NOMO-1 treated with DMSO at 0.1 percent for 48 hours (cell line): ENCODE results near the gene ACVR2A.

ENCODE experiments used
- DNase-seq: peaks from one replicate; lab custom pipeline; 2025; ENCODE audit not compliant: unreplicated experiment; lab: John Stamatoyannopoulos, UW

Gene ACVR2A

GRCh38 chr2:147854557-147855134 is 9.8 kb downstream of the ACVR2A start:
- DNase-seq = no peak

DNA sequence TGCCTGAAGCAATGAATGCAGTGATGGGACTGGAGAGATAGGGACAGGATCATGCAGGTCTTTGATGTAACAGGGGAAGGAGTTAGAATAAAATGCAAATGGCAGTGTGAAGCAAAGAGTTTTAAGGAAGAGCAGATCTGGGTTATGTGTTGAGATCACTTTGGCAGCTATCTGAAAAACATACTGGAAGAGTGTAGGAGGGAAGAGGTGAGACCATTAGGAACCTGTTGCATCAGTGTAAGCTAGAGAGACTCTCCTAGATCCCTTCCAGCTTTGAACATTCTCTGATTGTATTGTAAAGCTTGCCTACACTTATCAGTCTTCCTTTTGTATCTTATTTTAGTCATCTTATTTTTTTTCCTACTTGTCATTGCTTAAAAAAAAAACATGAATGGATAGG is 10.5 kb downstream of the ACVR2A start:
- no peak for DNase-seq

- DNase-seq = no peak
Observed at GRCh38 chr2:147855977-147856376, 11.1 kb downstream of the ACVR2A start.

GRCh38 chr2:147860009-147860408 is 15.2 kb downstream of the ACVR2A start:
- no peak for DNase-seq

DNA sequence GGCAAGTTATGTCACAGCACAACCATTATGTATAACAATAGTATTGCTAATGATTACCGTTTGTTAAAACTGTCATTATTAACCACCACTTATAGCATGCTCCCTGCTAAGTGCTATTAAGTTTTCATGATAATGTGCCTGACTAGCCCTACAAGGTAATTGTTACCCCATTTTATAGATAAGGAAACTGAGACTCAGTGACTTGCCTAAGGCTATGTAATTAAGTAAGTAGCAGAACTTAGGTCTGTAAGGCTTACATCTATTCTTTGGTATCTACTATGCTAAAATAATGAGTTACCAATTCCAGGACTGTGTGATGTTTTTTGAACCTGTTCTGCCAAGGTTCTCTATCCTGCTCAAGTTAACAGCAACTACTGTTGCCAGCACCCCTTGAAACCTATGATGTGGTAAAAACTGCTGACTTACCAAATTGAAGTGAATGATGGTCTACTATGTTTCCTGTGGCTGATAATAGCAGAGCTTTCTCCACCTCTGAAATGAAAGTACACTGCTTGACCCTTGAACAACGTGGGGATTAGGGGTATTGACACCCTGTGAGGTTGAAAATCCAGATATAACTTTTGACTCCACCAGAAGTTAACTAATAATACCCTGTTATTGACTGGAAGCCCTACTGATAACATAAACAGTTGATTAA is 18.2 kb downstream of the ACVR2A start:
- no peak for DNase-seq

GRCh38 chr2:147863835-147864234 is 19.0 kb downstream of the ACVR2A start:
- no peak for DNase-seq

GRCh38 chr2:147865560-147865959 is 20.7 kb downstream of the ACVR2A start:
- DNase-seq = no peak

DNA sequence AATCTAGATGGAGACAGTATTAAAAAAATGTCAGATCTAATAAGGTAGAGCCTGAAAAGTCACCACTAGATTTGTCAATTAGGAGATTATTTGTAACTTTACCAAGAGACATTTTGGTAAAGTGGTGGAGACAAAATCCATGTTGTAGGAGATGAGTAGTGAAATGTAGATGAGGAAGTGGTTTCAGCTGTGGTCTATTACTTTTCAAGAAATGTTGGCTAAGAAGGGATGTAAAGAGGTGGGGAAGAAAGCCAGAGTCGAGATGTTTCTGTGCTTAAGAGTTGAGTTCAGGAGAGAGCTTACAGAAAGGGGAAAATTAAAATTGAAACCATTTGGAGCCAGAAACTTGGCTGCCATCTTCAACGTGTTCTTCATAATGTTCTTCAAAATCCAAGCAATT is 22.2 kb downstream of the ACVR2A start:
- peak; percentile 88 for DNase-seq

DNA sequence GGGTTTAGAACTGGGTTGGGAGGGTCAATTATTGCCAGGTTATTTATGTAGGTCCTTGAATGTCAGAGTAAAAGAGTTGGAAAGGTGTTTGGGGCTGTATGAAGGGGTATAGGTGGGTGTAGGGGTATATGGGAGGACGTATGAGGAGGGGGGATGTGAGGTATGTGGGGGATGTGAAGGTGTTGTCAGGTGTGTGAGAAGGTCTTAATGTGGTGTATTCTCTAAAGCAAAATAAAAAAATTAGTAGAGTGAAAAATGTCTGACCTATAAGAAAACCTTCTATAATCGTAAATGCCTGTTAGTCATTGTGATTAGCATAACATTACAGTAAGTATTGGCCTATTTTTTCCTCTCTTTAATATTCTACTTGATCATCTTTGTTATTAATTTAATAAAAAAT is 25.1 kb downstream of the ACVR2A start:
- no peak for DNase-seq

DNA sequence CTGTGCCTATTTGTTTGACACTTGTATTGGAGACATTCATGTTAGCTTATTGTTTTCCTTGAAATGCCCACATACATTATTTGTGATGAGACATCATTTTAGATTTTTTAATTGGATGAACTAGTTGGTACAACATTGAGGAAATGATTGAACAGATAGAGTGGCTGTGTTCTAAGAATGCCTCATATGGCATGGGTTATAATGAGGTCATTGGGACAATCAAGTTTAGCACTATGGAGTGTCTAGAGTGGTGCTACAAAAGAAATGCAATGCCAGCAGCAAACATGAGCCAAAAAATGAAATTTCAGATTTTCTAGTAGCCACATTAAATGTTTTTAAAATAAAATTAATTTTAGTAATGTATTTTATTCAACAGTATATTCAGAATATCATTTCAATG is 28.1 kb downstream of the ACVR2A start:
- DNase-seq = no peak

- no peak for DNase-seq
Observed at GRCh38 chr2:147873859-147874483, 29.1 kb downstream of the ACVR2A start.

- no peak for DNase-seq
Observed at GRCh38 chr2:147879846-147880245, 35.0 kb downstream of the ACVR2A start.

- no peak for DNase-seq
Observed at GRCh38 chr2:147882631-147883030, 37.8 kb downstream of the ACVR2A start.

- no peak for DNase-seq
Observed at GRCh38 chr2:147884830-147885229, 40.0 kb downstream of the ACVR2A start.

DNA sequence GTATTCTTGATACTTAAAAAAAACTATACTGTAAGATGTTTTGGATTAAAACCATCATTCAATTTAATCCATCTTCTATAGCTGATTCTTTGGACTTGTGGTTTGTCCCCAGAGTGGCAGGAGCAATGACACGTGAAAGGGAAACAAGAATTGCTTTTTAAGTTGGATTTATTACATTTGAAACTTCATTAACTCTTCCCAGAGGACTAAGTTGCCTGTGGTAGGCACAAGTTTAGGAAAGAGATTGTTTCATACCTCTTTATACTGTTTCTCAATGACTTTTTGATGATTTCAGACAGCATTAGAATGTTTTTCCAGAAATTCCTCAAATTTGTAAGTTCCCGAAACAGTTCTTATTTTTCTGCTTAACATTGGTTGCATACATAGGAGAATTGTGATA is 41.3 kb downstream of the ACVR2A start:
- DNase-seq = no peak

GRCh38 chr2:147888680-147889079 is 43.9 kb downstream of the ACVR2A start:
- DNase-seq = no peak

DNA sequence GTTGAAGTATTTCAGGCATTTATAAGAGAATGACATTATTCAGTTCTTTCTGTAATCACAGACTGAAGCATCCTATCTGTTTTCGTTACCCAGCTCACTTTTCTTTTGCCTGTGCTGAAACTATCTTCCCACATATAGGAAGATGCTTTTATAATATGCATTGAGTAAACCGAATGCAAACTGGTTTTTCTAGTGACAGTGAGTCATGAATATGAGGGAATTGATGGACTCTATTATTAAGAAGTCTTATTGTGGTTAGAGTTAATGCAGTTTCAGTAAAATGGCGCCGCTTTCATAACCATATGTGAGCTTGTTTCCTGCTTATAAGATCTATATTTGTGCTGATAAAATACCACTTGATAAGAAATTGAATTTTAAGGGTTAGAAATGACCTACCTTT is 59.2 kb downstream of the ACVR2A start:
- no peak for DNase-seq

DNA sequence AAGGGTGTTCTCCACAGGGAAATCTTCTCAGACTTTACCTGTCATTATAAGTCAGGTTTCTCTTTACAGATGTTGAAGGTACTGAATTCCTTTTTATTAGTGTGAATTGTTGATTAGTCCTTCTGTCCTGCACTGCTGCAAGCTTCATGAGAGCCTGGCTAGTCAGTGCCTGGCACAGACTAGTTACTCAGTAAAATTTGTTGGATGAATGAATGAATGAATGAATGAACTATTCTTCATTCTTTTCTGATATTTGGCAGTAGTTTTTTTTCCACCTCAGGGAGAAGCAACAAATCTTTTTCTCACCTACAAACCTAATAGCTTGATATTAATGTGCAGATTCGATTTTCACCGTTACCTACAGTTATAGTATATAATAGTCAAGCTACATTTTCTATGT is 64.3 kb downstream of the ACVR2A start:
- no peak for DNase-seq

GRCh38 chr2:147910990-147911473 is 66.2 kb downstream of the ACVR2A start:
- DNase-seq = peak; percentile 46

GRCh38 chr2:147913701-147914480 is 69.1 kb downstream of the ACVR2A start:
- peak; percentile 31 for DNase-seq

DNA sequence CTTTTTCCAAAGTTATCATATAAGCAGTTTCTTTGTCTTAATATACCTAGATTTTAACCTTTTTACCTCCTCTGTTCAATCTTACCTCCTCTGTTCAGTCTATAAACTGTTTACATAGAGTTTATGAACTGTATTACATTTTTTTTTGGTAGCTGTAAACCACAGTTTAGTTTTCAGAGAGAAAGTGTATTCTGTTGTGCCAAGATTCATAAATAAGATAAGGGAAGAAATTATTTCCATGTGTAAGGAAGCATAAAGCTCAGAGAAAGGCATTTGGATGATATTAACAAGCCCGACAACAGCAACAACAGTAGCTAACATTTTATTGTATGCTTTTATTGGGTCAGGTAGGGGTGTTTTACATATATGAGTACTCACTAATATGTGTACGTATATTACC is 71.2 kb downstream of the ACVR2A start:
- DNase-seq = no peak

DNA sequence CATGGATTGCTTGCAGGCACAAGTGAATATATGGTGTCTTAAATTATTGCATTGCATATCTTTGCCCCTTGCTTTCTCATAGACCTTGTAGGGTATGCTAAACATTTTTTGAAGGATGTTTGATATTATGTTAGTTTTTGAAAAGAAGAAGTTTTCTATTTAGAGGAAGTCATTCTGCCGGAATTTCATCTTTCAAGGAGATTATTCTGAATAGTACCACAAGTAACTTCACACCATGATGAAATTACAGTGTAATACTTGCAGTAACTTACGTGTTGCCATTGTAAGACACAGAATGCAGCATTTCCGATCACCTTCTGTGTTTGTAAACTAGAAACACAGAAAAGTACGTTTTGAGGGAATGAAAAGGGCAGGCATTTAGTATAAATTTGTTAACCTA is 71.9 kb downstream of the ACVR2A start:
- peak; percentile 4 for DNase-seq
